K562 (cell line): ENCODE data around the gene MEIG1. TPM values are rescaled to one million over a fixed set of nuclear protein-coding genes. Genes with fewer than 3 reads are reported as not detected.
A peak's percentile ranks its signal among the peaks of the same experiment; 100 is the strongest.

Experiments used
- ATAC-seq: fragments of 200-7000 bp; cut with Tn5 transposase; 3 replicates; pipeline ENCODE4 v1.9.1; 2020; ENCODE audit warnings: moderate library complexity
- BruUV-seq: library from RNA; stranded (reverse); fragments of 400-500 nt; replicated peaks from 2 replicates; lab custom pipeline; 2021; lab: Mats Ljungman, UMichigan
- CTCF ChIA-PET: fragments of 300-600 bp; formaldehyde crosslinking; extraction: SDS; loops from one replicate; lab custom pipeline; 2021; ENCODE audit warnings: low intra/inter-chr PET ratio; lab: Yijun Ruan, JAX
- POLR2A ChIA-PET: fragments of 300-600, 350-650 bp; sonication (Branson Sonifier 250); formaldehyde crosslinking; extraction: SDS; loops from one replicate; lab custom pipeline; 2021; ENCODE audit warnings: antibody characterized with exemption, inconsistent platforms; lab: Yijun Ruan, JAX
- DNase-seq, 4 experiments: peaks; one replicate each; pipeline versions ENCODE4 v3.0.0 to v3.0.0-alpha.2; 2011 to 2018; ENCODE audit warnings: low spot score in 3 of 4, mixed read lengths in 3 of 4; ENCODE audit errors: extremely low read depth in 1 of 4
- FAIRE-seq: peaks from 2 replicates; lab custom pipeline; 2011; peaks lifted over from hg19 to GRCh38; lab: Jason Lieb, UNC
- H2AFZ ChIP-seq: 2 replicates; pipeline ENCODE4 v1.6.0; 2011; ENCODE audit warnings: low read depth, low read length, control low read depth, inconsistent platforms
- H3K27ac ChIP-seq: fragments of 200-600 bp; 3 replicates; pipeline ENCODE4 v1.8.0; 2011; ENCODE audit warnings: low read depth, mild to moderate bottlenecking, control low read depth, inconsistent platforms, low read length, moderate library complexity, mixed read lengths; ENCODE audit errors: extremely low read depth
- H3K27me3 ChIP-seq, 2 experiments: fragments of 300-600 bp in 1 of 2; 2 replicates in 1 of 2; 3 replicates in 1 of 2; pipeline versions ENCODE4 v1.6.0 to v1.8.0; 2011; ENCODE audit warnings: inconsistent platforms in 2 of 2, low read length in 2 of 2, mild to moderate bottlenecking in 1 of 2, mixed read lengths in 1 of 2, moderate library complexity in 1 of 2; ENCODE audit not compliant: control insufficient read depth in 2 of 2, insufficient read depth in 2 of 2
- H3K36me3 ChIP-seq: fragments of 300-600 bp; 3 replicates; pipeline ENCODE4 v1.8.0; 2011; ENCODE audit warnings: mild to moderate bottlenecking, low read length, inconsistent platforms; ENCODE audit not compliant: control insufficient read depth, insufficient read depth
- H3K4me1 ChIP-seq, 2 experiments: fragments of 200-600 bp in 1 of 2; replicated peaks in 1 of 2; 2 replicates in 1 of 2; 3 replicates in 1 of 2; pipeline versions ENCODE4 v1.5.1 to v1.8.0; 2011; ENCODE audit warnings: inconsistent platforms in 2 of 2, low read length in 2 of 2, mild to moderate bottlenecking in 1 of 2, mixed read lengths in 1 of 2, moderate library complexity in 1 of 2; ENCODE audit not compliant: control insufficient read depth in 2 of 2, insufficient read depth in 2 of 2
- H3K4me2 ChIP-seq: 2 replicates; pipeline ENCODE4 v1.6.1; 2011; ENCODE audit warnings: low read length, control low read depth, inconsistent platforms, mixed read lengths; ENCODE audit not compliant: insufficient read depth
- H3K4me3 ChIP-seq: fragments of 200-600 bp; sonication (generic), shearing (Covaris generic); 2 replicates; pipeline ENCODE4 v1.5.1; 2016; ENCODE audit warnings: control low read depth, inconsistent platforms
- H3K79me2 ChIP-seq: fragments of 200-600 bp; 3 replicates; pipeline ENCODE4 v1.8.0; 2011; ENCODE audit warnings: low read length, inconsistent platforms; ENCODE audit not compliant: control insufficient read depth, insufficient read depth
- H3K9ac ChIP-seq, 2 experiments: 2 replicates each; pipeline versions ENCODE4 v1.6.0 to v1.6.1; 2011; ENCODE audit warnings: low read depth in 2 of 2, low read length in 2 of 2, control low read depth in 1 of 2, inconsistent platforms in 1 of 2, mild to moderate bottlenecking in 1 of 2, mixed read lengths in 1 of 2; ENCODE audit not compliant: insufficient read depth in 1 of 2
- H3K9me1 ChIP-seq: one replicate; pipeline ENCODE4 v1.6.0; 2011; ENCODE audit warnings: inconsistent platforms, mild to moderate bottlenecking, low read length, moderate library complexity; ENCODE audit not compliant: control insufficient read depth, insufficient read depth
- H3K9me3 ChIP-seq: replicated peaks from 2 replicates; pipeline ENCODE4 v1.5.1; 2011; ENCODE audit warnings: low read depth, low read length, inconsistent platforms; ENCODE audit not compliant: control insufficient read depth, insufficient read depth
- H4K20me1 ChIP-seq: replicated peaks from 2 replicates; pipeline ENCODE4 v1.6.1; 2011; ENCODE audit warnings: low read length, inconsistent platforms, mixed read lengths; ENCODE audit not compliant: control insufficient read depth, insufficient read depth
- BMI1 ChIP-seq: fragments of 150-350 bp; IDR thresholded peaks from 2 replicates; pipeline ENCODE4 v1.6.1; 2014; ENCODE audit warnings: low read length
- C11orf30 ChIP-seq: fragments of 450-650 bp; IDR thresholded peaks from 2 replicates; pipeline ENCODE4 v1.6.1; 2016; ENCODE audit warnings: low read depth, mild to moderate bottlenecking
- CREB1 ChIP-seq, 2 experiments: sonication (generic) in 1 of 2; formaldehyde crosslinking in 1 of 2; IDR thresholded peaks; 2 replicates each; pipeline versions ENCODE4 v1.6.1 to v1.8.0; 2012 to 2022; ENCODE audit warnings: inconsistent platforms in 1 of 2, mild to moderate bottlenecking in 1 of 2, missing genetic modification reagents in 1 of 2, moderate library complexity in 1 of 2
- ELK3 ChIP-seq: fragments of 450-650 bp; formaldehyde crosslinking; IDR thresholded peaks from 2 replicates; pipeline ENCODE4 v1.4.0; 2020; ENCODE audit warnings: mild to moderate bottlenecking
- HNRNPL ChIP-seq: fragments of 200-400 bp; formaldehyde crosslinking; IDR thresholded peaks from 2 replicates; pipeline ENCODE4 v1.6.1; 2017; ENCODE audit warnings: low read depth, mild to moderate bottlenecking, low read length
- KLF1 ChIP-seq: fragments of 450-650 bp; IDR thresholded peaks from 2 replicates; pipeline ENCODE4 v1.6.1; 2016; ENCODE audit warnings: missing genetic modification characterization, missing compliant biosample characterization
- MAFF ChIP-seq: IDR thresholded peaks from 2 replicates; pipeline ENCODE4 v1.6.1; 2012; ENCODE audit warnings: low read length, improper control_type of control experiment
- MAFG ChIP-seq: fragments of 450-650 bp; conservative IDR thresholded peaks from 2 replicates; pipeline ENCODE4 v1.6.1; 2016; ENCODE audit warnings: missing genetic modification characterization, missing compliant biosample characterization
- MAFK ChIP-seq: IDR thresholded peaks from 2 replicates; pipeline ENCODE4 v1.6.1; 2011; ENCODE audit warnings: low read length, improper control_type of control experiment
- RB1 ChIP-seq: fragments of 450-650 bp; IDR thresholded peaks from 2 replicates; pipeline ENCODE4 v1.6.1; 2017; ENCODE audit warnings: low read depth, mild to moderate bottlenecking
- RFX5 ChIP-seq: IDR thresholded peaks from 2 replicates; pipeline ENCODE4 v1.6.1; 2011; ENCODE audit warnings: low read depth, mild to moderate bottlenecking, improper control_type of control experiment, low read length
- SFPQ ChIP-seq: fragments of 200-400 bp; formaldehyde crosslinking; IDR thresholded peaks from 2 replicates; pipeline ENCODE4 v1.6.1; 2017; ENCODE audit warnings: mild to moderate bottlenecking, low read depth, low read length, moderate library complexity
- SRSF9 ChIP-seq: fragments of 200-400 bp; formaldehyde crosslinking; IDR thresholded peaks from 2 replicates; pipeline ENCODE4 v1.6.1; 2017; ENCODE audit warnings: low read depth, low read length, borderline replicate concordance
- TAF15 ChIP-seq: fragments of 200-400 bp; formaldehyde crosslinking; IDR thresholded peaks from 2 replicates; pipeline ENCODE4 v1.6.1; 2017; ENCODE audit warnings: mild to moderate bottlenecking, low read depth, low read length, moderate library complexity
- TBP ChIP-seq: optimal IDR thresholded peaks from 2 replicates; pipeline ENCODE3; 2011; ENCODE audit warnings: low read depth, low read length, improper control_type of control experiment
- YY1 ChIP-seq, 3 experiments: IDR thresholded peaks; 2 replicates each; pipeline ENCODE4 v1.6.1; 2011; ENCODE audit warnings: low read length in 2 of 3, mild to moderate bottlenecking in 2 of 3, moderate library complexity in 2 of 3, borderline replicate concordance in 1 of 3, control low read depth in 1 of 3, low read depth in 1 of 3; ENCODE audit not compliant: insufficient read depth in 3 of 3, insufficient replicate concordance in 2 of 3, control insufficient read depth in 1 of 3, insufficient read length in 1 of 3; ENCODE audit errors: extremely low read depth in 1 of 3
- ZNF143 ChIP-seq: sonication (generic); formaldehyde crosslinking; IDR thresholded peaks from 2 replicates; pipeline ENCODE4 v1.9.0; 2022; ENCODE audit warnings: mild to moderate bottlenecking, missing genetic modification reagents
- ZNF175 ChIP-seq: fragments of 200-800 bp; sonication (Bioruptor generic); IDR thresholded peaks from 2 replicates; pipeline ENCODE4 v1.6.1; 2016; ENCODE audit warnings: low read depth, mild to moderate bottlenecking, missing genetic modification characterization, missing compliant biosample characterization
- ZNF316 ChIP-seq: fragments of 450-650 bp; IDR thresholded peaks from 2 replicates; pipeline ENCODE4 v1.6.1; 2016
- WGBS: fragments of 100-300 bp; shearing (Covaris generic); methylation state at CpG from one replicate; pipeline ENCODE4 v1.1.6; 2016; ENCODE audit warnings: low coverage, mixed read lengths; ENCODE audit not compliant: insufficient coverage; ENCODE audit errors: missing lambda C conversion rate; 5-methylcytosine and 5-hydroxymethylcytosine counted together
- in situ Hi-C: fragments of 300-500 bp; cut with MboI; formaldehyde crosslinking; loops from 4 replicates; pipeline ENCODE4 v1.15.0; 2018; ENCODE audit warnings: inconsistent platforms, mixed read lengths
- intact Hi-C: fragments of 100-400 bp; cut with micrococcal nuclease; formaldehyde crosslinking; loops from 2 replicates; pipeline ENCODE4 v1.14.2; 2022
- polyA plus RNA-seq, 8 experiments: library from polyadenylated mRNA; depleted of rRNA in 4 of 8; stranded (reverse) in 5 of 8; unstranded in 3 of 8; fragments of >200 nt; fragmentation: Nextera tagmentation in 2 of 8; fragmentation: Illumina TruSeq in 1 of 8; extraction: Ambion mirVana in 2 of 8; extraction: Trizol in 1 of 8; gene quantifications; 2 replicates each; pipeline versions ENCODE4 v1.2.1 to v1.2.3, GENCODE V29; 2011 to 2014; ENCODE audit warnings: inconsistent platforms in 1 of 8, missing spikeins in 1 of 8
- total RNA-seq, 7 experiments: library from RNA; depleted of rRNA in 6 of 7; stranded (reverse); fragments of >200 nt in 6 of 7; fragmentation: Illumina TruSeq in 2 of 7; extraction: Trizol in 2 of 7; gene quantifications; 2 replicates each; pipeline versions ENCODE4 v1.2.1 to v1.2.3, GENCODE V29; 2011 to 2021; ENCODE audit warnings: low replicate concordance in 1 of 7

MEIG1 gene
- total and polyA plus RNA-seq, 9 of the 15 experiments (the other 6 are each of a cell fraction or from before 2014, with no cell fraction given), result 0.19 to 1.7 (median 0.54) TPM; not detected in 3

GRCh38 chr10:14925268-14925667 lies 33.9 kb upstream of the MEIG1 start:
- POLR2A ChIA-PET, result no interaction called here
- CTCF ChIA-PET, result no interaction called here
- no peak for DNase-seq
- Histone ChIP-seq H3K9me3 (no peaks in the 10 kb centered on the region), H3K4me1 (no peaks in the 10 kb centered on the region; a peak in 1 of 5 replicates), H3K4me2 (no peak overlapping the region), H3K9me1 (no peaks in the 10 kb centered on the region), H3K4me3 (no peak overlapping the region), H4K20me1 (no peaks in the 10 kb centered on the region), H3K36me3 (peaks cover 76% of the 10 kb centered on the region), H3K79me2 (no peaks in the 10 kb centered on the region), H3K9ac (no peak overlapping the region), H3K27ac (no peak overlapping the region), H2AFZ (no peak overlapping the region), H3K27me3 (no peaks in the 10 kb centered on the region)
- WGBS, result 97% methylated on average over 2 of the region's 2 CpGs
- TF ChIP-seq ZNF143 (CRISPR knock-in tag) (no peak), MAFG (tag) (peak; percentile 73), RB1 (no peak), MAFK (peak; percentile 81), TBP (no peak), MAFF (peak; percentile 86), RFX5 (no peak), SFPQ (no peak), KLF1 (tag) (no peak), ZNF316 (peak; percentile 87), ELK3 (CRISPR knock-in tag) (no peak), YY1 (IDR thresholded peaks at IDR 0.05; ENCODE audit: borderline replicate concordance in 1 of 3, control insufficient read depth in 1 of 3, extremely low read depth in 1 of 3, insufficient read depth in 3 of 3, insufficient read length in 1 of 3, insufficient replicate concordance in 2 of 3, low read depth in 1 of 3, low read length in 2 of 3) (no peak), BMI1 (no peak), CREB1 (IDR thresholded peaks at IDR 0.05) (no peak), CREB1 (CRISPR knock-in tag; IDR thresholded peaks at IDR 0.05) (no peak), HNRNPL (no peak), TAF15 (no peak), C11orf30 (peak; percentile 77), ZNF175 (no peak), SRSF9 (no peak)
- intact Hi-C loops (no loop called here), in situ Hi-C loops (no loop called here)
- BruUV-seq, result no TSS peak
- FAIRE-seq, result no peak
- ATAC-seq, result no peak
